ENCODE measurements around the gene SLC39A11. TPM values are rescaled to one million over a fixed set of nuclear protein-coding genes. Genes with fewer than 3 reads are reported as not detected.

SLC39A11 gene
- total and polyA plus RNA-seq, 2 of the 13 experiments (the other 11 are each of a cell fraction or from before 2014, with no cell fraction given) = 17.2 to 31.5 TPM

DNA sequence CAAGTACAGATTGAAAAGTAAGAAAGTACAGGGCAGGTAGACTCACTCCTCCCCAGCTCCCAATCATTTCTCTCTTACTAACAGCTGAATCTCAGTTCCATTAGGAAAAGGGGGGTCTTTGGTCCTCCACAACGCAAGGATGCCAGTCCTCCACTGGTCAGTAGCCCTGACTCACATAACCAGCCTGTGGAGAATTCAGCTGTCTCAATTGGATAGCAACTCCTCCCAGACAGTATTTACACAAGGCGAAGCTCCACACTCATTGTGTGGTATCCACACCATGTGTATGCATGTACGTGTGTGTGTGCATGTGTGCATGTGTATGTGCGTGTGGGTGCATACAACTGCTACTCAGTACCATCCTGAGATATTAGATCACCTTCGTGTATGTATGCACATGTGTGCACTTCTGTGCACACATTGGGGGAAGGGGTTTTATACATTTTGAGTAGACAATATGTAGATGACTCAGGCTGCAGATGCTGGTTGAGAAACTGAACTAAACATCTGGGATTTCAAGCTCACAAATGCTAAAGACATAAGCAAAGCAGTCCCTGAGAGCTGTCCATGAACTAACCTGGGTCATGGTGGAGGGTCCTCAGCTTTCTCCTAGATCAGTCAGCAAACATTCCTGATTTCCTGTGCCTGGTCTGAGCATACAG lies 240.1 kb downstream of the SLC39A11 start:
- H3K27me3 ChIP-seq (ENCODE audit: control insufficient read depth in 1 of 2, insufficient read depth in 2 of 2, low read length in 2 of 2) = no peaks in the 10 kb centered on the region
- no peak overlapping the region for H3K4me3 ChIP-seq (replicated peaks in 1 of 3; ENCODE audit: insufficient read depth in 1 of 3, low read depth in 2 of 3, low read length in 3 of 3)
- no peak for TF ChIP-seq ZNF704 (CRISPR knock-in tag; IDR thresholded peaks at IDR 0.05; ENCODE audit: borderline replicate concordance)
- no peak for TF ChIP-seq ZBTB49 (CRISPR knock-in tag; IDR thresholded peaks at IDR 0.05; ENCODE audit: borderline replicate concordance)
- no peak for TF ChIP-seq NFKB2 (CRISPR knock-in tag; IDR thresholded peaks at IDR 0.05; ENCODE audit: borderline replicate concordance)
- no peak for TF ChIP-seq ZNF431 (CRISPR knock-in tag; IDR thresholded peaks at IDR 0.05; ENCODE audit: borderline replicate concordance, low read depth)
- no peak for TF ChIP-seq HDAC6 (IDR thresholded peaks at IDR 0.05; ENCODE audit: low read depth, low read length)
- no peak for TF ChIP-seq ZNF574 (CRISPR knock-in tag; IDR thresholded peaks at IDR 0.05)
- no peak for TF ChIP-seq ZNF160 (CRISPR knock-in tag; IDR thresholded peaks at IDR 0.05)
- no peak for TF ChIP-seq SMYD3 (CRISPR knock-in tag; IDR thresholded peaks at IDR 0.05)
- no peak for TF ChIP-seq ZSCAN12 (CRISPR knock-in tag; IDR thresholded peaks at IDR 0.05)
- ChIA-PET CTCF (ENCODE audit: low intra/inter-chr PET ratio, low total read pairs) (no interaction called here), POLR2A (no interaction called here)
- in situ Hi-C loops (cut with HindIII; ENCODE audit: extremely low pct_ligation_motif_present, low pct_unique_long_range_greater_than_20kb) = loop anchor here (10.0 kb wide), 1 partner anchor 62 kb away; no protein-coding TSS in a partner anchor
- H3K4me2 ChIP-seq (ENCODE audit: low read depth, low read length) = no peak overlapping the region
- no TSS peak for BruUV-seq (replicated peaks)
- no peak for DNase-seq (ENCODE audit: low spot score)
- no peaks in the 10 kb centered on the region for H3K4me1 ChIP-seq (ENCODE audit: insufficient read depth, low read length)
- no peak for ATAC-seq
- H3K9me3 ChIP-seq (ENCODE audit: low read length) = no peaks in the 10 kb centered on the region; the same call in 1 of the 2 replicates
- H3K27ac ChIP-seq (ENCODE audit: extremely low read length, insufficient read depth, low read length) = no peak overlapping the region
- 91% methylated on average over 5 of the region's 5 CpGs for WGBS (ENCODE audit: low lambda C conversion rate)
- H3K36me3 ChIP-seq (replicated peaks in 1 of 2; ENCODE audit: control insufficient read depth in 1 of 2, insufficient read depth in 2 of 2, low read length in 2 of 2) = peaks cover 0 to 4% of the 10 kb centered on the region in 2 experiments; a peak in 1 of 5 replicates
- intact Hi-C loops (cut with micrococcal nuclease; ENCODE audit: unreplicated experiment) = no loop called here
- no peak for FAIRE-seq
- no peaks in the 10 kb centered on the region for H4K20me1 ChIP-seq (ENCODE audit: insufficient read depth, low read length)
- no peak overlapping the region for H2AFZ ChIP-seq (ENCODE audit: low read length)
- no peak overlapping the region for H3K9ac ChIP-seq (ENCODE audit: insufficient read depth, low read depth, low read length)
- no peaks in the 10 kb centered on the region for H3K79me2 ChIP-seq (ENCODE audit: insufficient read depth, low read length)

All from HepG2 (cell line).